HEK293T (cell line): ENCODE results near the gene TM4SF18.

Experiments
- BHLHE40 ChIP-seq: fragments of 450-650 bp; IDR thresholded peaks from 2 replicates; pipeline ENCODE4 v1.6.1; 2016; ENCODE audit warnings: mild to moderate bottlenecking, moderate library complexity, borderline replicate concordance
- ELF4 ChIP-seq: fragments of 450-650 bp; IDR thresholded peaks from 2 replicates; pipeline ENCODE4 v1.6.1; 2017; ENCODE audit warnings: antibody characterized with exemption
- FOXA1 ChIP-seq: fragments of 450-650 bp; IDR thresholded peaks from 2 replicates; pipeline ENCODE4 v1.6.1; 2016; ENCODE audit warnings: mild to moderate bottlenecking
- FOXK2 ChIP-seq: fragments of 450-650 bp; IDR thresholded peaks from 2 replicates; pipeline ENCODE4 v1.6.1; 2016; ENCODE audit warnings: mild to moderate bottlenecking
- FOXM1 ChIP-seq: fragments of 450-650 bp; IDR thresholded peaks from 2 replicates; pipeline ENCODE4 v1.6.1; 2017; ENCODE audit warnings: mild to moderate bottlenecking, borderline replicate concordance
- NFRKB ChIP-seq: fragments of 450-650 bp; IDR thresholded peaks from 2 replicates; pipeline ENCODE4 v1.6.1; 2016; ENCODE audit warnings: mild to moderate bottlenecking, moderate library complexity
- SP1 ChIP-seq: fragments of 450-650 bp; IDR thresholded peaks from 2 replicates; pipeline ENCODE4 v1.6.1; 2017
- TARDBP ChIP-seq: fragments of 450-650 bp; IDR thresholded peaks from 2 replicates; pipeline ENCODE4 v1.6.1; 2016
- ZNF384 ChIP-seq: fragments of 450-650 bp; IDR thresholded peaks from 2 replicates; pipeline ENCODE4 v1.6.1; 2016
- TF ChIP-seq, protein P1 (sequence below): fragments of 450-650 bp; IDR thresholded peaks from 2 replicates; pipeline ENCODE4 v1.6.1; 2016

DNA sequence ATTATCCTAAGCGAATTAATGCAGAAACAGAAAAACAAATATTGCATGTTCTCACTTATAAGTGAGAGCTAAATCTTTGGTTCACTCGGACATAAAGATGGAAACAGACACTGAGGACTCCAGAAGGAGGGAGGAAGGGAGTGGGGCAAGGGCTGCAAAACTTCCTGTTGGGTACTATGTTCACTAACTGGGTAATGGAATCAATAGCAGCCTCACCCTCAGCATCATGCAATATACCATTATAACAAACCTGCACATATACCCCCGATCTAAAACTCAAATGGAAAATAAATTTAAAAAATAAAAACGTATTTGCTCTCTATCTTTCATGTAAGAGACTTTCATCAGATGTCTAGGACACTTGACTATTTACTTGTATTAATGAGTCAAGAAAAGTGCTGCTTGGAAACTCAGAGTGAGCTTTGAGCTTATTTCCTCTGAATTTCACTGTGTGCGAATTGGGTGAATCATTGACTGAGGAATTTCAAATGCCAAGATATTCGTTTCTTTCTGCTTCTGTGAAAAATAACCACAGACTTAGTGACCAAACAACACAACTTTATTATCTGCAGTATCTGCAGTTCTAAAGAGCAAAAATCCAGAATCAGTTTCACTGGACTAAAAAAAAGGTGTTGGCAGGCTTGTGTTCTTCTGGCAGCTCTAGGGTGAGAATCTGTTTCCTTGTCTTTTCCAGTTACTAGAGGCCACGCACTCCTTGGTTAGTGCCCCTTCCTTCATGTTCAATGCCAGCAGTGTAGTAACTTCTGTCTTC is 18.4 kb downstream of the TM4SF18 start:
- TF ChIP-seq FOXK2: no peak
- TF ChIP-seq BHLHE40: no peak
- no peak for TF ChIP-seq NFRKB
- no peak for TF ChIP-seq FOXA1
- TF ChIP-seq ELF4: no peak
- no peak for TF ChIP-seq TARDBP
- TF ChIP-seq SP1: no peak
- TF ChIP-seq, protein P1, sequence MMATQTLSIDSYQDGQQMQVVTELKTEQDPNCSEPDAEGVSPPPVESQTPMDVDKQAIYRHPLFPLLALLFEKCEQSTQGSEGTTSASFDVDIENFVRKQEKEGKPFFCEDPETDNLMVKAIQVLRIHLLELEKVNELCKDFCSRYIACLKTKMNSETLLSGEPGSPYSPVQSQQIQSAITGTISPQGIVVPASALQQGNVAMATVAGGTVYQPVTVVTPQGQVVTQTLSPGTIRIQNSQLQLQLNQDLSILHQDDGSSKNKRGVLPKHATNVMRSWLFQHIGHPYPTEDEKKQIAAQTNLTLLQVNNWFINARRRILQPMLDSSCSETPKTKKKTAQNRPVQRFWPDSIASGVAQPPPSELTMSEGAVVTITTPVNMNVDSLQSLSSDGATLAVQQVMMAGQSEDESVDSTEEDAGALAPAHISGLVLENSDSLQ: no peak
- no peak for TF ChIP-seq ZNF384
- TF ChIP-seq FOXM1: no peak
